ENCODE measurements around the gene ZNF74. TPM values are rescaled to one million over a fixed set of nuclear protein-coding genes. Genes with fewer than 3 reads are reported as not detected.
"Not testable (repeated sequence)": the region's sequence is repeated elsewhere in the genome, so short reads cannot be mapped to it uniquely, and the experiment has no call there.

ZNF74 gene
- total RNA-seq, 1 donor from 2014 or later: 10.7 TPM

GRCh38 chr22:20442485-20443284 lies 48.7 kb downstream of the ZNF74 start:
- no peak for DNase-seq (ENCODE audit: low read depth in 2 of 2)

GRCh38 chr22:20444325-20444724 lies 50.4 kb downstream of the ZNF74 start:
- DNase-seq (ENCODE audit: low read depth in 2 of 2): no peak

DNA sequence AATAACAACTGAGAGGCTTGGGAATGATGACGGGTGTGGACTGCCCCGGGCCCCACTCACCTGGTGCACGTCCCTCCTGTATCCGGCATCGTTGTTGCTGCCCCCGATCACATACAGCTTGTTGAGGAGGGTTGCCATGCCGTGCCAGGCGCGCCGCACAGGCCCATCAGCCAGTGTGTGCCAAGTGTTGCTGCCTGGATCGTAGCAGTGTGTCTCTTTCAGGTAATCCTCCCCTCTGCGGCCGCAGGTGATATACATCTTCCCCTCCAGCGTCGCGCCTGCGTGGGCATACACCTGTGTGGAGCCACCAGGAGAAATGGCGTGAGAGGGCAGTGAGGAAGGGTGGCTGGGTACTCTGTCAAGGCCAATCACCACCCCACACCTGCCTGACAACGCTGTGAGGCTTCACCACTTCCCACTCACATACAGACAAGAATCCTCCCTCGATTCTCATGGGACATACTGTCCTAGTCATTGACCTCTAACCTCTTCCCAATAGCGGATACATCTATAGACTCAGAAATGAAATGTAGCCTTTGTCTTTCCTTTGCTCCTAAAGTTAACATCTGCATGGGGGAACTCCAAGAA lies 52.5 kb downstream of the ZNF74 start:
- no peak for DNase-seq (ENCODE audit: low read depth in 2 of 2)

- DNase-seq (ENCODE audit: low read depth in 2 of 2): no peak
Observed at GRCh38 chr22:20448630-20449029, 54.7 kb downstream of the ZNF74 start.

- no peak for DNase-seq (ENCODE audit: low read depth in 2 of 2)
Observed at GRCh38 chr22:20449819-20450550, 56.0 kb downstream of the ZNF74 start.

DNA sequence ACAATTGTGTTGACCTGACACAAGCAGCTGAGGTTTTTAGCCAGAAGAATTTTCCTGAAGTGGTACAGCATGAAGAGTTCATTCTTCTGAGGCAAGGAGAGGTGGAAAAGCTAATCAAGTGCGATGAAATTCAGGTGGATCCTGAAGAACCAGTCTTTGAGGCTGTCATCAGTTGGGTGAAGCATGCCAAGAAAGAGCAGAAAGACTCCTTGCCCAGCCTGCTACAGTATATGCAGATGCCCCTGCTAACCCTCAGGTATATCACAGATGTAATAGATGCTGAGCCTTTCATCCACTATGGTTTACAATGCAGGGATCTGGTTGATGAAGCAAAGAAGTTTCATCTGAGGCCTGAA lies 56.6 kb downstream of the ZNF74 start:
- DNase-seq (ENCODE audit: low read depth in 2 of 2): no peak

- DNase-seq (ENCODE audit: low read depth in 2 of 2): not testable (repeated sequence)
Observed at GRCh38 chr22:20451129-20451778, 57.3 kb downstream of the ZNF74 start.

GRCh38 chr22:20451920-20452319 lies 58.0 kb downstream of the ZNF74 start:
- no peak for DNase-seq (ENCODE audit: low read depth in 2 of 2)

DNA sequence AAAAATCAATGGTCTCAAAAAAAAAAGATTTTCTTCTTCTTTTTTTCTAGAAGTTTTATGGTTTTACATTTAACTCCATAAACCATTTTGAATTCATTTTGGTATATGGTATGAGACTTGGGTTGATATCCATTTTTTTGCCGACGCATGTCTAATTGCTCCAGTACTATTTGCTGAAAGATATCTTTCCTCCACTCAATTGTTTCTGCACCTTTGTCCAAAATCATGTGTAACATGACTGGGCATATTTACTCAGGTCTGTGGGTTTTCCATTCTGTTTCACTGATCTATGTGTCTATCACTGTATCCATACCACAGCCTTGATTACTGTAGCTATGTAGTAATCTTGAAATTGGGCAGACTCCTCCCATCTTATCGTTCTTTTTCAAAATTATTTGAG lies 59.3 kb downstream of the ZNF74 start:
- DNase-seq (ENCODE audit: low read depth in 2 of 2): no peak

GRCh38 chr22:20455709-20456063 lies 61.7 kb downstream of the ZNF74 start:
- no peak for DNase-seq (ENCODE audit: low read depth in 2 of 2)

DNA sequence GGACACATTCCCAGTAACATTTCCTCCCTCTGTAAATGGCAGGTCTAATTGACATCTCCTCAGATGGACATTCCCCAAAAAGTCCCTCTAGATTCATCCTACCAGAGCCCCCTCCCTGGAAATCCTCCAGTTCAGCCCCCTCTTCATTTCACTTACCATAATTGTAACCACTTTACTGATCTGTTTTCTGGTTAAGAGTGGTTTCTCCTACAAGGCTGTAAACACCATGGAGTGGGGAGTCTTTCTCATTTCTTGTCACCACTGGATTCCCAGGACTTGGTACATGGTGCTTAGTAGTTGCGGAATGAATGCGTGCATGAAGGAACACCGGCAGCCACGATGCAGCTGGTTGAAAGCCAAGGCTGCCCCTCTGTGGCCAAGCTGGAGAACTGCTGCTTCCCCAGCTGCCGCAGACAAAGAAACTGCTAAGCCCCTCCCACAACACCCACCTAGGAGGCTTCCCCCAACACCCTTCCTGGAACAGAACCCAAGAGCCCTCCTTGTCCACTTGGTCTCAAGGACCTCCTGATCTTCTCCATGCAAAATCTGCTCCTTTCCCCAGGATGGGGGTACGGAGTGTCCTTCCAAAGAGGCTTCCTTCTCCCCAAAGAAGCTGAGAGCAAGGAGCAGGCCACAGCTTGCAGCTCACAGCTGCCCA lies 62.2 kb downstream of the ZNF74 start:
- peak; percentile 87 to 91 for DNase-seq (ENCODE audit: low read depth in 2 of 2)

DNA sequence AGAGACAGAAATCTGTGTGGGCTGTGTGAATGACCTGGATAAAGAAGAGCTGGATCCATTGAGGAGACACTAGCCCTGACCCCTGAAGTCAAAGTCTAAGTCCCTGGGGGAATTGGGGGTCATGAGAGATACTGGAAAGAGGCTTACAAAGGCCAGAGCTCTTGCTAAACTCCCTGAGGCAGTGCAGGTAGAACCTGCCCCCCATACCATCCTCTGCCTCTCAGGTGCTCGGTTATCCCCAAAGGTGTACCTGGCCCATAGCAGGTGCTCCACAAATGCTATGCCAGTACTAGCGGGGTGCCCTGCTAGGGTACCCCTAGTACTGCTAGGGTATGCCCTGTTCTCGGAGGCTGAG lies 62.7 kb downstream of the ZNF74 start:
- no peak for DNase-seq (ENCODE audit: low read depth in 2 of 2)

GRCh38 chr22:20457506-20458240 lies 63.7 kb downstream of the ZNF74 start:
- no peak for DNase-seq (ENCODE audit: low read depth in 2 of 2)

Other genes with a start within 250 kb of the ZNF74 start
- gene CCDC188, start 243.1 kb upstream of the ZNF74 start, total RNA-seq: 3.5 and 3.6 TPM in 2 replicates
- 0.65 and 0.79 TPM in 2 replicates for gene RTN4R, start 125.8 kb upstream of the ZNF74 start, total RNA-seq
- gene DGCR6L, start 74.1 kb upstream of the ZNF74 start, total RNA-seq: 41.6 and 47.6 TPM in 2 replicates
- gene SCARF2, start 43.7 kb downstream of the ZNF74 start, total RNA-seq: 4.6 and 6.5 TPM in 2 replicates
- gene KLHL22, start 101.6 kb downstream of the ZNF74 start, total RNA-seq: 13.1 and 13.7 TPM in 2 replicates
- gene MED15, start 113.5 kb downstream of the ZNF74 start, total RNA-seq: 16.1 and 18.5 TPM in 2 replicates